Right lobe of liver (tissue), 4 donors: ENCODE results near the gene COL23A1.

Experiments
- CTCF ChIP-seq, 4 donors: fragments of 200-600 bp in 3 of 4; fragments of 450-650 bp in 1 of 4; IDR thresholded peaks; one replicate each; pipeline versions ENCODE4 v1.5.1 to v1.8.0; 2016 to 2022; ENCODE audit warnings: antibody characterized with exemption in 4 of 4, mild to moderate bottlenecking in 2 of 4
- POLR2A ChIP-seq: fragments of 450-650 bp; IDR thresholded peaks from one replicate; pipeline ENCODE4 v1.6.1; 2017; ENCODE audit warnings: antibody characterized with exemption, mild to moderate bottlenecking
- donor health status: DM: no; HTN: no; CAD: no.
- donor health status: DM: no; HTN: no; CAD: no.
- donor health status: DM: no; HTN: yes; CAD: no.

- no peak for TF ChIP-seq POLR2A
- no peak for TF ChIP-seq CTCF (IDR thresholded peaks at IDR 0.05)
Measured at GRCh38 chr5:178538741-178539229, 51.4 kb downstream of the COL23A1 start.
